ENCODE data around the gene ITGA11. TPM values are rescaled to one million over a fixed set of nuclear protein-coding genes. Genes with fewer than 3 reads are reported as not detected.
"Not testable (repeated sequence)": the region's sequence is repeated elsewhere in the genome, so short reads cannot be mapped to it uniquely, and the experiment has no call there.

Gene ITGA11
- total RNA-seq, 1 donor from 2014 or later: 2.6 TPM

- peak; percentile 6 for DNase-seq (ENCODE audit: low spot score)
These were observed 20.7 kb downstream of the ITGA11 start for GRCh38 chr15:68411343-68411675.

- peak; percentile 4 for DNase-seq (ENCODE audit: low spot score)
These were observed 21.3 kb downstream of the ITGA11 start for GRCh38 chr15:68410466-68411342.

- DNase-seq (ENCODE audit: low spot score): peak; percentile 8
These were observed 22.1 kb downstream of the ITGA11 start for GRCh38 chr15:68409736-68410370.

GRCh38 chr15:68408971-68409370 lies 23.0 kb downstream of the ITGA11 start:
- no peak for DNase-seq (ENCODE audit: low spot score)

- DNase-seq (ENCODE audit: low spot score): peak; percentile 6
These were observed 23.8 kb downstream of the ITGA11 start for GRCh38 chr15:68407886-68408881.

GRCh38 chr15:68407141-68407885 lies 24.6 kb downstream of the ITGA11 start:
- peak; percentile 2 for DNase-seq (ENCODE audit: low spot score)

GRCh38 chr15:68405378-68406250 lies 26.3 kb downstream of the ITGA11 start:
- DNase-seq (ENCODE audit: low spot score): no peak

GRCh38 chr15:68404056-68404798 lies 27.7 kb downstream of the ITGA11 start:
- no peak for DNase-seq (ENCODE audit: low spot score)

GRCh38 chr15:68403161-68403941 lies 28.6 kb downstream of the ITGA11 start:
- DNase-seq (ENCODE audit: low spot score): no peak

- DNase-seq (ENCODE audit: low spot score): no peak
These were observed 29.4 kb downstream of the ITGA11 start for GRCh38 chr15:68402432-68403160.

GRCh38 chr15:68401496-68402431 lies 30.2 kb downstream of the ITGA11 start:
- DNase-seq (ENCODE audit: low spot score): peak; percentile 2

GRCh38 chr15:68400066-68400456 lies 31.9 kb downstream of the ITGA11 start:
- DNase-seq (ENCODE audit: low spot score): no peak

- no peak for DNase-seq (ENCODE audit: low spot score)
These were observed 32.6 kb downstream of the ITGA11 start for GRCh38 chr15:68399096-68400065.

GRCh38 chr15:68397999-68398398 lies 34.0 kb downstream of the ITGA11 start:
- not testable (repeated sequence) for DNase-seq (ENCODE audit: low spot score)

GRCh38 chr15:68396068-68396467 lies 35.9 kb downstream of the ITGA11 start:
- DNase-seq (ENCODE audit: low spot score): no peak

GRCh38 chr15:68391121-68391520 lies 40.8 kb downstream of the ITGA11 start:
- DNase-seq (ENCODE audit: low spot score): no peak
